NCI-H82 (cell line): ENCODE measurements around the gene TH.
A peak's percentile ranks its signal among the peaks of the same experiment; 100 is the strongest.
"Not testable (repeated sequence)": the region's sequence is repeated elsewhere in the genome, so short reads cannot be mapped to it uniquely, and the experiment has no call there.

Experiments
- DNase-seq: peaks from one replicate; lab custom pipeline; 2025; lab: John Stamatoyannopoulos, UW

Gene TH

DNA sequence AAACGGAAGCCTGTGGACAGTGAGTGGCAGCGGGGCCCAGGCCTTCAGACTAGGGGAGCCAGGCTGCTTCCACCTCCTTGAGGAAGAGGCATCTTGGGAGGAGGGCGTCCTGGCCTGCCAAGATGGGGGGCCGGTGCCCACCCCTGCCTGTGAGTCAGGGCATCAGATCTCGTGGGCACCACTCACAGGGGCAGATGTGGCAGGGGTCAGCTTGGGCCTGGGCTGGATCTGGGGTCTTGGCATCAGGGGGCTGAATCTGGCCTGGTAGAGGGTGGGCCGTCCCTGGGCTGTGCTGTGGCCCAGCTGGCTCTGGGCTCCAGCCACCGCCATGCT, 24.1 kb upstream of the TH start:
- DNase-seq: no peak

GRCh38 chr11:2194877-2195755, 23.5 kb upstream of the TH start:
- DNase-seq: peak; percentile 57

DNA sequence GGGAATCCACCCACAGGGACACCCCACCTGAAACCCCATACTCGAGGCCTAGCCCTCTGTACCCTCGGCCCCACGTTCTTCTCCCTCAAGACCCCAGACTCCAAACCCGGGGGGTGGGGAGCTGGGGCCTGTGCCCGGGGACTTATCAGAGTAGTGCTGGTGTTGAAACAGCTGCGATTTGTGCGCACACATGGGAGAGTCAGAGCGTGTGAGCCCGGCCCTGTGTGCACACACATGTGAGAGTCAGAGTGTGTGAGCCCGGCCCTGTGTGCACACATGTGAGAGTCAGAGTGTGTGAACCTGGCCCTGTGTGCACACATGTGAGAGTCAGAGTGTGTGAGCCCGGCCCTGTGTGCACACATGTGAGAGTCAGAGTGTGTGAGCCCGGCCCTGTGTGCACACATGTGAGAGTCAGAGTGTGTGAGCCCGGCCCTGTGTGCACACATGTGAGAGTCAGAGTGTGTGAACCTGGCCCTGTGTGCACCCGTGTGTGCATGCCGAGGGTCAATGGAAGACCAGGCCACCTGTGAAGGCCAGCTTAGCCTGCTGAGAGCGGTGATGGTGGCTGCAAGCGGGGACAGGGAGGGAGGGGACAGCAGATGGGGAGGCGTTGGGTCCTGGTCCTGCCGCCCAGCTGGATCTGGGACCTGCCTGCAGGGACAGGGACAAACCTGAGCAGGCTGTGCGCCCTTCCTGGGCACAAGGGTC, 22.4 kb upstream of the TH start:
- not testable (repeated sequence) for DNase-seq

- no peak for DNase-seq
Measured at GRCh38 chr11:2193099-2193887, 21.7 kb upstream of the TH start.

DNA sequence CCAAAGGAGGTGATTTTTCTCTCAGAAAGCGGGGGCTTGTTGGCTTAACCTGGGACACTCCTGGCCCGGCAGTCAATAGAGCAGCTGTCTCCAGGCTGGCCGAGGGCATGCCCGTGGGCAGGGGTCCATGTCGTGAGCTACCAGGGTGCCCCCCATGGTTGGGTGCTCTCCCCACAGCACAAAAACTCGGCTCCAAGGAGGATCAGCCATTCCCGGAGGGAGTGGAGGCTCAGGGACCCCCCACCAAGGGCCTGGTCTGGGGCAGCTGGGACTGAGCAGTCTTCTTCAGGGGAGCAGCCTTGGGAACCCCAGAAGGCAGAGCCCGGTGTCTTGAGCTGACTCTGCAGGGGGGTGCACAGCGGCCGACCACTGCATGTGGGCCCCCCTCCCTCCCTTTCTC, 20.8 kb upstream of the TH start:
- DNase-seq: no peak

GRCh38 chr11:2191883-2192282, 20.3 kb upstream of the TH start:
- DNase-seq: no peak

- peak; percentile 34 for DNase-seq
Measured at GRCh38 chr11:2190657-2191471, 19.2 kb upstream of the TH start.

DNA sequence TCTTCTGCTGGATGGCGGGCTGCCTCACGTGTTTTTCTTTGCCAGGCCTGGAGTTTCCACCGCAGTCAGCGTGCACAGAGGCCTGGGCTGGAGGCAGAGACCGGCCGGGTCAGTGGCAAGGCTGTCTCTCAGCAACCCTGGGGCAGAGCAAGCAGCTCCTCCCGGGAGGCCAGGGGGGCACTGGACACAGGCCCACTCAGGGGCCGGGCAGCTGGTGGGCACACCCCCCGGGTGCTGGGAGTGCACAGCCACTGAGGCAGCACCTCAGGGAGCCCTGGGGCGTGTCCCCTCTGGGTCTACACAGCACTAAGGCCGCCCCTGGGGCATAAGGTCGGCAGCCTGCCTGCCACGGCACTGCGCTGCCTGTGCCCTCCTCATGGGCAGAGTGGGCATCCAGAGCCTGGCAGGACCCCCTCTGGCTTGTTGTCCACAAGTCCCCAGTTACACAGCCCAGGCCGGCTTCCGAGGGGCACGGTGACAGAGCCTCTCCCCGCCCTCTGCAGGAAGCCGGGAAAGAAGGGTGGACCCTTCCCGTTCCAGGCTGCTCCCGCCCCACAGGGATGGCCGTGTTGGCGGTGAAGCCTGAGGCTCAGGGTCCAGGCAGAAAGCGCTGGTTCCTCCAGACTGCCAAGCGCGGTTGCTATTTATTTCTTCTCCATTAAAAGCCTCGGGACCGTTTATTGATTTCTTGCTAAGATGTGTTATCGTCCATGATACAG, 18.5 kb upstream of the TH start:
- no peak for DNase-seq

DNA sequence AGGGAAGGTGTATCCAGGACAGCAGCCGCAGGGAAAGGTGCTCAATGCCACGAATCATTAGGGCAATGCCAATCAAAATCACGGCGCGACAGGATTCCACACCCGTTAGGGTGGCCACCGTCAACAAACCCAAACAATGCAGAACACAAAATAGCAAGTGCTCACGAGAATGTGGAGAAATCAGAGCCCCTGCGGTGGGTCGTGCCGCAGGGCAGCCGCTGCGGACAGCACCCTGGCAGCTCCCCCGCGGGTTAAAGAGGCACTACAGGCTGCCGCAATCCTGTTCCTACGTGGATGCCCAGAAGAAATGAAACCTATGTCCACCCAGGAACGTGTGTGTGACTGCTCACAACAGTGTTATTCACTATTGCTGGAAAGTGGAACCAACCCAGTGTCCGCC, 17.1 kb upstream of the TH start:
- DNase-seq: no peak

DNA sequence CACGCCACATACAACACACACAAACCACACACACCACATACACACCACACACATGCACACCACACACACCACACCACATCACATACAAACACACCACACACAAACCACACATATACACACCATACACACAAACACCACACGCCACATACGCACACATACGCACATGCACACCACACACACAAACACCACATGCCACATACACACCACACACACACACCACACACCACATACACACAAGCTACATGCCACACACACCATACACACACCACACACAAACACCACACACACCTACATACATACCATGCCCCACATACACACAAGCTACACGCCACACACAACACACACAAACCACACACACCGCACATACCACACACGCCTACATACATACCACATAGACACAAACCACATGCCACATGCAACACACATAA, 15.7 kb upstream of the TH start:
- no peak for DNase-seq

GRCh38 chr11:2186669-2187279, 15.2 kb upstream of the TH start:
- DNase-seq: peak; percentile 52

GRCh38 chr11:2185324-2186085, 13.9 kb upstream of the TH start:
- DNase-seq: no peak

GRCh38 chr11:2182692-2183474, 11.3 kb upstream of the TH start:
- DNase-seq: no peak

DNA sequence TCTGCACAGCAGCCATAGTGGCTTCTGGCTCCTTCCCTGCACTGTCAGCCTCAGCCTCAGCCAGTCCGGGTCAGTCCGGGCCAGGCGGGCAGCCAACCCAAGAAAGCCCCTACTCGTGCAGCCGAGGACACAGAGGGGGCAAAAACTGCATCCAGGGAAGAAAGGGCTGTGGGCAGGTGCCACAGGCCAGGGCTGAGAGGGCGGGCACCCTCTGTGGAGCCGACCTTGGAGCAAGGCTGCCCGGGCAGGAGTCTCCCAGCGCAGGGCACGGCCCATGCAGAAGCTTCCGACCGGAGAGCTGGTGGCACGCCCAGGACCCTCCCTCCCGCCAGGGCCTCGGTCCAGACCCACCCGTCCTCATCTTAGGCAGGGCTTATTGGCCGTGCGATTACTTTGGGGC, 10.5 kb upstream of the TH start:
- DNase-seq: no peak

DNA sequence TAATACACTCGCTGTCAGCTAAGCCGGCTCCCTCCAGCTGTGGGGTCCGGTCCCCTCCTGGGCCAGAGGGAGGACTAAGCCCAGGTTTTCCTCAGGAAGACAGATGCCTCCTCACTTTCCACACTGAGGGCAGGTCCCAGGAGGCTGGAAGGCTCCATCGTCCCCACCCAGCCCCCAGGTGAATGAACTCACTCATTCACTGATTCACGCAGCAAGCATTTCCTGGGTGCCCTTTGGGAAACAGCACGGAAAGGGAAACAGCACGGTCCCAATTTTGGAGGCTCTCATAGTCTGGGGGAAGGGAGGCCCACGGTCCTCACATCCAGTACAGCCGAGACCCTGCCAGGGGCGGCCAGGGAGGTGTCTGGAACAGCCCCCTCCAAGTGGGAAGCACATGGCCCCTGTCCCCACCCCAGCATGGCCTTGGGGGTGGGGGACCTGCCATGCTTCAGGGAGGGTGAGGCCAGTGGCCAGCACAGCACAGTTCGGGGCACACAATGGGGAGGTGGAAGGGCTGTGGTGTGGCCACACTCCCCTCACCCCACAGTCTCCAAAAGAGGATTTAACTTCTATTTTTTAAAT, 9.3 kb upstream of the TH start:
- DNase-seq: no peak

GRCh38 chr11:2180347-2180746, 8.7 kb upstream of the TH start:
- DNase-seq: no peak

GRCh38 chr11:2179516-2179915, 7.9 kb upstream of the TH start:
- DNase-seq: no peak

DNA sequence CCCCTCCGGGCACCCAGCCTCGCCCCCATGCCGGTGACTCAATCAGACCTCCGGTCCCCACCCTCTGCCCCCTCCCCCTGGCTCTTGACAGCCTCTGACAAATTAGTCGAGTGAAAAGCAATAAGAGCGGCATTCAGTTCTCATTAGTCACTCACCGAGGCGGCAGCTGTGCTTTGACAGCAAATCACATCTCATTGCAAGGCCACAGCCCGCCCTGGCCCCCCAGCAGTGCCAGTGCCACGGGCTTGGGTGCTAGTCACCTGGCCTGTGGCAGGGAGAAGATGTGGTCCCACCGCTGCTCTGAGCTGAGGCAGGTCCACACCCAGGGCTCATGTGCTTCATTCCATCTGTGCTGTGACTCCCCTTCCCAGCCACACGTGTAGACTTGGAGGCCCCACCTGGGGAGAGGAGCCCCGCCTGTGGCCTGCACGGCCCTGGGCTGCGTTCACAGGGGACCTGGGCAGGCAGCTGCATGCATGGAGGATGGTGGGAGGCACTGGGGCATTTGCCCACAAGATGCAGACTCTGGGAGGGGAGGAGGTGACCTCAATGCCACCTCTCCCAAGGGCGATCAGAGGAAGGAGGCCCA, 7.4 kb upstream of the TH start:
- no peak for DNase-seq
